ENCODE data around the gene MREG.

- TF ChIP-seq, protein P1, sequence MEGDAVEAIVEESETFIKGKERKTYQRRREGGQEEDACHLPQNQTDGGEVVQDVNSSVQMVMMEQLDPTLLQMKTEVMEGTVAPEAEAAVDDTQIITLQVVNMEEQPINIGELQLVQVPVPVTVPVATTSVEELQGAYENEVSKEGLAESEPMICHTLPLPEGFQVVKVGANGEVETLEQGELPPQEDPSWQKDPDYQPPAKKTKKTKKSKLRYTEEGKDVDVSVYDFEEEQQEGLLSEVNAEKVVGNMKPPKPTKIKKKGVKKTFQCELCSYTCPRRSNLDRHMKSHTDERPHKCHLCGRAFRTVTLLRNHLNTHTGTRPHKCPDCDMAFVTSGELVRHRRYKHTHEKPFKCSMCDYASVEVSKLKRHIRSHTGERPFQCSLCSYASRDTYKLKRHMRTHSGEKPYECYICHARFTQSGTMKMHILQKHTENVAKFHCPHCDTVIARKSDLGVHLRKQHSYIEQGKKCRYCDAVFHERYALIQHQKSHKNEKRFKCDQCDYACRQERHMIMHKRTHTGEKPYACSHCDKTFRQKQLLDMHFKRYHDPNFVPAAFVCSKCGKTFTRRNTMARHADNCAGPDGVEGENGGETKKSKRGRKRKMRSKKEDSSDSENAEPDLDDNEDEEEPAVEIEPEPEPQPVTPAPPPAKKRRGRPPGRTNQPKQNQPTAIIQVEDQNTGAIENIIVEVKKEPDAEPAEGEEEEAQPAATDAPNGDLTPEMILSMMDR (conservative IDR thresholded peaks at IDR 0.05), result no peak
- no peak for TF ChIP-seq ZFX (IDR thresholded peaks at IDR 0.05)
Measured at GRCh38 chr2:216016581-216016980, 3.2 kb upstream of the MREG start.

Data from C4-2B (cell line).